Memory B cell (primary cell): ENCODE measurements around the gene COL23A1.

ENCODE experiments used
- ATAC-seq: fragments of 150-1000 bp; cut with Tn5 transposase; 2 replicates; pipeline ENCODE4 v1.10.0; 2021; ENCODE audit warnings: low read depth, mild to moderate bottlenecking, moderate library complexity
- DNase-seq, 2 donors: peaks; one replicate each; pipeline ENCODE4 v3.0.0; 2022; ENCODE audit warnings: low spot score in 2 of 2
- H3K27ac Mint-ChIP-seq: one replicate; pipeline ENCODE4 v1.8.0; 2022; ENCODE audit warnings: mild to moderate bottlenecking, moderate library complexity, mixed read lengths
- H3K27me3 Mint-ChIP-seq: one replicate; pipeline ENCODE4 v1.8.0; 2022; ENCODE audit warnings: mixed read lengths
- H3K36me3 Mint-ChIP-seq: one replicate; pipeline ENCODE4 v1.8.0; 2022; ENCODE audit warnings: mild to moderate bottlenecking, mixed read lengths
- H3K4me1 Mint-ChIP-seq: one replicate; pipeline ENCODE4 v1.8.0; 2022; ENCODE audit warnings: mixed read lengths
- H3K4me3 Mint-ChIP-seq: one replicate; pipeline ENCODE4 v1.8.0; 2022; ENCODE audit warnings: mild to moderate bottlenecking, moderate library complexity, mixed read lengths
- H3K9me3 Mint-ChIP-seq: one replicate; pipeline ENCODE4 v1.8.0; 2022; ENCODE audit warnings: mixed read lengths

Gene COL23A1

DNA sequence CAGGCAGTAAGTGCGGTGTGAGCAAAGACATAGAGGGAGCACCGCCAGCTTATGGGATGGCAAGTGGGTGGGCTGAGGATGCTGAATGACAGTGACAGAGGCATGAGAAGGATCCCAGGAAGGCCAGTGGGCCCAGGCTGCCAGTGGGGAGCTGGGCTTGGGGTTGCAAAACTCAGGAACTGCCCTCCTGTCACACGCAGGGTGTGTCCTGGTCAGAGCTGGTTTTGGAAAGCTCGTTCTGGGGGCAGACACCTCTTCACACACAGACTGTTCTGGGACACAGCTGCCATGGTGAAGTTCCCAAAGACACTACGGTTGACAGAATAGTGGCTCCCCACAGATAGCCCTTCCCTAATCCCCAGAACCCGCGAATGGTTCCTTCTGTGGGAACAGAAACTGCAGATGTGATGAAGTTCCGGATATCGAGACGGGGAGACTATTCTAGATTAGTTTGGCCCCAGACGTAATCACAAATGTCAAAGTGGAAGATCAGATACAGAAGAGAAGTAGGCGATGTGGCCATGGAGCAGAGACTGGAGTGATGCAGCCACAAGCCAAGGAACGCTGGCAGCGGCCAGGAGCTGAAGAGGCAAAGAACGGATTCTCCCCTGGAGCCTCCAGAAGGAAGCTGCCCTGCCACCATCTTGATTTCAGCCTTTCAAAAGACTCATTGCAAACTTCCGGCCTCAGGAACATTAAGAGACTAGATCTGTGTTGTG, 159.0 kb downstream of the COL23A1 start:
- no peak overlapping the region for H3K27ac Mint-ChIP-seq
- ATAC-seq: no peak
- no peak overlapping the region for H3K4me3 Mint-ChIP-seq
- H3K36me3 Mint-ChIP-seq: no peaks in the 10 kb centered on the region
- H3K27me3 Mint-ChIP-seq: peaks cover 18% of the 10 kb centered on the region
- DNase-seq: no peak
- peaks cover 2% of the 10 kb centered on the region for H3K9me3 Mint-ChIP-seq
- H3K4me1 Mint-ChIP-seq: no peaks in the 10 kb centered on the region

GRCh38 chr5:178430186-178431062, 159.8 kb downstream of the COL23A1 start:
- H3K4me3 Mint-ChIP-seq: no peak overlapping the region
- no peaks in the 10 kb centered on the region for H3K4me1 Mint-ChIP-seq
- DNase-seq (no peak), ATAC-seq (no peak)
- H3K27ac Mint-ChIP-seq: no peak overlapping the region
- peaks cover 15% of the 10 kb centered on the region for H3K27me3 Mint-ChIP-seq
- H3K9me3 Mint-ChIP-seq: peaks cover 2% of the 10 kb centered on the region
- no peaks in the 10 kb centered on the region for H3K36me3 Mint-ChIP-seq

DNA sequence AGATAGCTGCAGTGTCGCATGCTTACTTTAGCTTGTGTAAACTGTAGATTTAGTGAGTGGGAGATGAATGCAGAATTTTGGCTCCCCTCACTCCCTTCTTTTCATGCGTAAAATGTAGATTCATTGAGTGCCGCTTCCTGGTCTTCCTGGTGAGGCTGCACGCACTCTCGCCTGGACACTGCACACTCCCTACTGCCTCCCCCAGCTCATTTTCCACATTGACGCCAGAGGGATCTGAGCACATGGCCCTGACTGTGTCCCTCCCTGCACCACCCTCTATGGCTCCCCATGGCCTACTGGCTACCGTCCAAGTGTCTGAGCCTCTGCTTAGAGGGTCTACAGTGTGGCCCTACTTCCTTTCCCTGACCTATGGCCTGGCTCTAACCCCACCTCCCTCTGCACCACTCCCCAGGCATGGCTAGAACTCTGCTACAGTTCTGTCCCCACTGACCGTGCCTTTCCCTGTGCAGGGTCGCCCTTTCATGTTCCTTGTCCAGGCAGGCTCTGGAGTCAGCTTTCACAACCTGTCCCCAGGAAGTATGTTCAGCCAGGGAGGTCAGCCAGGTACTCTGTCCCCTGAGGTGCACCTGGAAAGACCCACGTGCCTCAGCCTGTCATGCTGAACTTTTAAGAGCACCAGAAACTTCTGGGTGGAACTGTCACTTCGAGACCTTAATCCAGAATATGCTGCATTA, 160.6 kb downstream of the COL23A1 start:
- no peaks in the 10 kb centered on the region for H3K4me1 Mint-ChIP-seq
- peaks cover 2% of the 10 kb centered on the region for H3K9me3 Mint-ChIP-seq
- no peaks in the 10 kb centered on the region for H3K36me3 Mint-ChIP-seq
- ATAC-seq: no peak
- peaks cover 15% of the 10 kb centered on the region for H3K27me3 Mint-ChIP-seq
- no peak for DNase-seq
- no peak overlapping the region for H3K27ac Mint-ChIP-seq
- H3K4me3 Mint-ChIP-seq: no peak overlapping the region

GRCh38 chr5:178429156-178429468, 161.1 kb downstream of the COL23A1 start:
- Mint-ChIP-seq H3K27ac (no peak overlapping the region), H3K27me3 (peaks cover 13% of the 10 kb centered on the region), H3K4me3 (no peak overlapping the region), H3K4me1 (no peaks in the 10 kb centered on the region), H3K36me3 (no peaks in the 10 kb centered on the region), H3K9me3 (peaks cover 2% of the 10 kb centered on the region)
- ATAC-seq (no peak), DNase-seq (no peak)

DNA sequence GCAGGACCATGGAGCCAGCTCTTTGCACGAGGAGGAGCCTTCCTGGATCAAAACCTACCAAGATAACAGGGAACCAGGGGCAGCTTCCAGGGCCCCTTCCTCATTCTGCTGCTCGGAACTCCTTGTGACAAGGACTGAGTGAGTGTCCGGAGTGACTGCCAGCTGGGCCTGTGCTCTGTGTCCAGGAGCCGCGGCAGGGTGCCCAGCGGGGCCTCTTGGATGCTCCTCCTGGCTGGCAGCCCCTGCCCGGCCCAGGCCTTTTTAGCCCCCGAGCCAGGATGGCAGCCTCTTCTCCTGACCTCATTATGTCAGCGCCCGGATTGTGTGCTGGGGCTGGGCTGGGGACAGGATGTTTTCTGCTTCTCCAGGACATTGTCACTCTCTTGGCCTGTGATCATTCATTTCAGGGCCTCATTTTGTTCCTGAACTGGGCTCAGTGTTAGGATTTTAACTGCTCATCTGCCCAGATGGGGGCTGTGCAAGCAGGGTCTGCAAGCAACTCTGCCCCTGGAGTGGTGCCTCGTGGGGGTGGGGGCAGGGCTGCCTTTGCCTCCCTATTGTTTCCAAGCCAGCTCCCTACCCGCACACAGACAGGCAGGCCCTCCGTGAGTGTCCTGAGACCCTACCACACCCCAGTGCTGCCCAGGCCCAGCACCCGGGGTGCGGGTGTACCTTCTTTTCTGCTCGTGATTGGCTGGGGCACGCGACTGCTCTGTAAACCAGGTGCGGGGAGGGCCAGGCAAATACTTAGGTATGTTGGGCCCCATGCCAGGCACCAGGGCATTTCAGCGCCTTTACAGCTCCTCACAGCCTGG, 161.6 kb downstream of the COL23A1 start:
- no peaks in the 10 kb centered on the region for H3K36me3 Mint-ChIP-seq
- no peaks in the 10 kb centered on the region for H3K4me1 Mint-ChIP-seq
- DNase-seq (no peak), ATAC-seq (no peak)
- H3K9me3 Mint-ChIP-seq: peaks cover 2% of the 10 kb centered on the region
- H3K4me3 Mint-ChIP-seq: no peak overlapping the region
- H3K27ac Mint-ChIP-seq: no peak overlapping the region
- peaks cover 11% of the 10 kb centered on the region for H3K27me3 Mint-ChIP-seq

DNA sequence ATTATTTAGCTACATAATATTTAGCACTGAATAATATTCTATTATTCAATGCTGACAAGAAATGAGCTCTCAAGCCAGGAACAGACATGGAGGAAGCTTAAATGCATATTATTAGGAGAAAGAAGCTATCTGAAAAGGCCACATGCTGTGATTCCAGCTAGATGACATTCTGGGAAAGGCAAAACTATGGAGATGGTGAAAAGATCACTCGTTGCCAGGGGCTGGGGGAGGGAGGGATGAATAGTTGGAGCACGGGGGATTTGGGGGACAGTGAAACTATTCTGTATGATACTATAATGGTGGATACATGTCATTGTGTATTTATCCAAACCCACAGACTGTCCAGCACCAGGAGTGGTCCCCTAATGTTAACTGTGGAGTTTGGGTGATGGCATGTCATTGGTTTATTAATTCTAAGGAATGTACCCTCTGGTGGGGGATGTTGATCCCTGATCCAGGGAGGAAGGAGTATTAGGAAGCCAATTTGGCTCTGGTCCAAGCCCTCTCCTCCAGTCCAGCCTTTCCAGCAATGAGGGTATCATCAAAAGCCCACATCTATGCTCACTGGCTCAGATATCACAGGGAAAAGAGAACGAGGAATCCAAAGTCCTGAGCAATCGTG, 162.5 kb downstream of the COL23A1 start:
- peaks cover 2% of the 10 kb centered on the region for H3K9me3 Mint-ChIP-seq
- no peak overlapping the region for H3K4me3 Mint-ChIP-seq
- no peak for DNase-seq
- no peaks in the 10 kb centered on the region for H3K4me1 Mint-ChIP-seq
- H3K27me3 Mint-ChIP-seq: peaks cover 10% of the 10 kb centered on the region
- no peaks in the 10 kb centered on the region for H3K36me3 Mint-ChIP-seq
- no peak overlapping the region for H3K27ac Mint-ChIP-seq
- no peak for ATAC-seq

GRCh38 chr5:178426326-178427130, 163.7 kb downstream of the COL23A1 start:
- Mint-ChIP-seq H3K4me3 (no peak overlapping the region), H3K9me3 (peaks cover 2% of the 10 kb centered on the region), H3K4me1 (no peaks in the 10 kb centered on the region), H3K27ac (no peak overlapping the region), H3K27me3 (peaks cover 10% of the 10 kb centered on the region), H3K36me3 (no peaks in the 10 kb centered on the region)
- no peak for ATAC-seq
- no peak for DNase-seq

GRCh38 chr5:178425621-178426068, 164.5 kb downstream of the COL23A1 start:
- ATAC-seq: no peak
- DNase-seq: no peak
- no peaks in the 10 kb centered on the region for H3K4me1 Mint-ChIP-seq

GRCh38 chr5:178424810-178425177, 165.4 kb downstream of the COL23A1 start:
- no peak for DNase-seq

More at GRCh38 chr5:178425621-178426068, 164.5 kb downstream of the COL23A1 start:
- H3K36me3 Mint-ChIP-seq: no peaks in the 10 kb centered on the region
- H3K9me3 Mint-ChIP-seq: no peaks in the 10 kb centered on the region
- no peak overlapping the region for H3K27ac Mint-ChIP-seq
- H3K27me3 Mint-ChIP-seq: peaks cover 6% of the 10 kb centered on the region
- H3K4me3 Mint-ChIP-seq: no peak overlapping the region

GRCh38 chr5:178423901-178424809, 166.0 kb downstream of the COL23A1 start:
- H3K27ac Mint-ChIP-seq: no peak overlapping the region
- ATAC-seq: no peak
- H3K27me3 Mint-ChIP-seq: peaks cover 2% of the 10 kb centered on the region
- no peaks in the 10 kb centered on the region for H3K9me3 Mint-ChIP-seq
- no peaks in the 10 kb centered on the region for H3K36me3 Mint-ChIP-seq
- no peaks in the 10 kb centered on the region for H3K4me1 Mint-ChIP-seq
- no peak overlapping the region for H3K4me3 Mint-ChIP-seq
- DNase-seq: no peak

More at GRCh38 chr5:178424810-178425177, 165.4 kb downstream of the COL23A1 start:
- Mint-ChIP-seq H3K9me3 (no peaks in the 10 kb centered on the region), H3K4me1 (no peaks in the 10 kb centered on the region), H3K27me3 (peaks cover 4% of the 10 kb centered on the region), H3K27ac (no peak overlapping the region), H3K4me3 (no peak overlapping the region), H3K36me3 (no peaks in the 10 kb centered on the region)
- ATAC-seq: no peak

DNA sequence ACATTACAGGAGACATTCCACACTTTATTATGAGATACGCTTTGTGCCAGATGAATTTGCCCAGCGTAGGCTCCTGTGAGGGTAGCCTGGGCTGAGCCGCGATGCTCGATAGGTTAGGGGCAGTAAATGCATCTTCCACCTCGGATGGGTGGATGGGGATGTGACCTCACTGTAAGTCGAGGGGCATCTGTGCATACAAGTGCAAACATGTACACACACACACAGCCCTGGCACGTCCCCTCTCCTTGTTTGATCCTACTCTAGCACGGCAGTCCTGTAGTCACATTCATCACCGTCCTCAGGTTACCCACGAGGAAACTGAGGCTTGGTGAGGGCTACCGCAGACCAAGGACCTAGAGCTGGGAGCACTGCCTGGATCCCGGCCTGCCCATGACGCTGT, 166.8 kb downstream of the COL23A1 start:
- H3K9me3 Mint-ChIP-seq: no peaks in the 10 kb centered on the region
- no peaks in the 10 kb centered on the region for H3K4me1 Mint-ChIP-seq
- H3K27me3 Mint-ChIP-seq: peaks cover 2% of the 10 kb centered on the region
- ATAC-seq: no peak
- no peak overlapping the region for H3K27ac Mint-ChIP-seq
- H3K4me3 Mint-ChIP-seq: no peak overlapping the region
- no peaks in the 10 kb centered on the region for H3K36me3 Mint-ChIP-seq
- DNase-seq: no peak

- no peak overlapping the region for H3K27ac Mint-ChIP-seq
- DNase-seq: no peak
- no peak overlapping the region for H3K4me3 Mint-ChIP-seq
- no peaks in the 10 kb centered on the region for H3K36me3 Mint-ChIP-seq
- peaks cover 4% of the 10 kb centered on the region for H3K27me3 Mint-ChIP-seq
- H3K4me1 Mint-ChIP-seq: no peaks in the 10 kb centered on the region
- H3K9me3 Mint-ChIP-seq: no peaks in the 10 kb centered on the region
- no peak for ATAC-seq
Measured at GRCh38 chr5:178422400-178422775, 167.8 kb downstream of the COL23A1 start.
